DND-41 (cell line): Measurements from ENCODE around the gene HNF1B.
"Not testable (repeated sequence)": the region's sequence is repeated elsewhere in the genome, so short reads cannot be mapped to it uniquely, and the experiment has no call there.

Experiments used
- ATAC-seq: fragments of 200-7000 bp; cut with Tn5 transposase; 3 replicates; pipeline ENCODE4 v1.9.1; 2021; ENCODE audit warnings: low read depth; ENCODE audit not compliant: insufficient read depth
- DNase-seq: peaks from one replicate; pipeline ENCODE4 v3.0.0-alpha.2; 2020
- H2AFZ ChIP-seq: 2 replicates; pipeline ENCODE4 v1.6.0; 2012; ENCODE audit warnings: low read depth, low read length
- H3K27ac ChIP-seq: 2 replicates; pipeline ENCODE4 v1.5.1; 2012; ENCODE audit warnings: low read length, inconsistent platforms
- H3K27me3 ChIP-seq: fragments of 200-600 bp; sonication (generic); 2 replicates; pipeline ENCODE4 v1.6.0; 2012; ENCODE audit warnings: low read length, mild to moderate bottlenecking, inconsistent platforms; ENCODE audit not compliant: insufficient read depth, poor library complexity
- H3K36me3 ChIP-seq: 2 replicates; pipeline ENCODE4 v1.5.1; 2012; ENCODE audit warnings: low read length, inconsistent platforms; ENCODE audit not compliant: insufficient read depth
- H3K4me1 ChIP-seq: 2 replicates; pipeline ENCODE4 v1.5.1; 2012; ENCODE audit warnings: mild to moderate bottlenecking, low read length; ENCODE audit not compliant: insufficient read depth
- H3K4me2 ChIP-seq: 2 replicates; pipeline ENCODE4 v1.6.0; 2012; ENCODE audit warnings: mild to moderate bottlenecking, moderate library complexity, low read length, inconsistent platforms; ENCODE audit not compliant: insufficient read depth
- H3K4me3 ChIP-seq, 2 experiments: fragments of 200-600 bp in 1 of 2; shearing (Covaris generic) in 1 of 2; 2 replicates each; pipeline ENCODE4 v1.5.1; 2012 to 2016; ENCODE audit warnings: inconsistent platforms in 2 of 2, low read length in 2 of 2, mild to moderate bottlenecking in 2 of 2, low read depth in 1 of 2, moderate library complexity in 1 of 2
- H3K79me2 ChIP-seq: 2 replicates; pipeline ENCODE4 v1.6.0; 2012; ENCODE audit warnings: low read length, inconsistent platforms; ENCODE audit not compliant: insufficient read depth
- H3K9ac ChIP-seq: 2 replicates; pipeline ENCODE4 v1.6.0; 2012; ENCODE audit warnings: low read depth, mild to moderate bottlenecking, inconsistent platforms, low read length, moderate library complexity
- H3K9me3 ChIP-seq: 2 replicates; pipeline ENCODE4 v1.5.1; 2012; ENCODE audit warnings: low read length, moderate library complexity, mild to moderate bottlenecking, inconsistent platforms; ENCODE audit not compliant: insufficient read depth, severe bottlenecking
- H4K20me1 ChIP-seq: 2 replicates; pipeline ENCODE4 v1.6.0; 2012; ENCODE audit warnings: low read length; ENCODE audit not compliant: insufficient read depth
- EZH2 ChIP-seq: IDR thresholded peaks from 3 replicates; pipeline ENCODE4 v1.6.1; 2012; ENCODE audit warnings: borderline replicate concordance, low read depth, mild to moderate bottlenecking, moderate library complexity, low read length, inconsistent platforms; ENCODE audit not compliant: severe bottlenecking
- TF ChIP-seq, protein P1 (sequence below): IDR thresholded peaks from 2 replicates; pipeline ENCODE4 v1.5.1; 2012; ENCODE audit warnings: borderline replicate concordance, low read length, moderate library complexity, mild to moderate bottlenecking; ENCODE audit not compliant: poor library complexity, severe bottlenecking; ENCODE audit errors: extremely low read depth

Gene HNF1B

DNA sequence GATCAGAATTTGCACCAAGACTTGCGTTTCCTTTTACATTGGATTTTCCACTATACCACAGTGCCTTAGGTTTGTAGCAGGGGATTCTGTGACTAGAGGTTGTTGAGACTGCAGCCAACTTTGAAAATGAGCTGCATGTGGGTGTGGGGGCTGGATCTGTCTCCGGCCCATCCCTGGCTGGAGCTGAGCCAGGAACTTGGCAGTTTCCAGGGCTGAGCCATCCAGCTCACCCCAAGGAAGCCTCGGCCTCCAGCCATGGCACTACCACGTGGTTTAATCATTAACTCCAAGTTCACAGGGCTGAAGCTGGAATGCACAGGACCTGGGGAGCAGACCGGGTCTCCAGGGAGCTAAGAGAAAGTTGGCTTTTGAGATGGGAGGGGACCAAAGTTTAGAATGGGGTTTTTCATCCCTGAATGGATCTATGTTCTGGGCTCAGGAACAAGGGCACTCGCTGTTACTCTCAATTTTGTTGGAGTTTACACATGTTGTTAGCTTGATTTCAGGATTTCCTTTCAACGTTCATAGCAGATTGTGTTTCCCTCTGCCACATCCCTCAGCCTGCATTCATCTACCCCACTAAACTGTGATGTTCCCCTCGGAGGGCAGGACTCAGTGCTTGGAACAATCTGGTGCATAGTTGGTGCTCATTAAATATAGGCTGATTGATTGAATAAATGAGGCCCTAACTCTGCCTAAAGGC, 42.3 kb upstream of the HNF1B start:
- H3K36me3 ChIP-seq, result no peaks in the 10 kb centered on the region
- H3K79me2 ChIP-seq, result no peaks in the 10 kb centered on the region
- no peak overlapping the region for H3K4me2 ChIP-seq
- no peaks in the 10 kb centered on the region for H4K20me1 ChIP-seq
- DNase-seq (no peak), ATAC-seq (no peak)
- H3K9me3 ChIP-seq, result no peaks in the 10 kb centered on the region
- no peak overlapping the region for H3K27ac ChIP-seq
- H3K9ac ChIP-seq, result no peak overlapping the region
- no peaks in the 10 kb centered on the region for H3K27me3 ChIP-seq
- no peak overlapping the region for H3K4me3 ChIP-seq
- no peak overlapping the region for H2AFZ ChIP-seq
- TF ChIP-seq, protein P1, sequence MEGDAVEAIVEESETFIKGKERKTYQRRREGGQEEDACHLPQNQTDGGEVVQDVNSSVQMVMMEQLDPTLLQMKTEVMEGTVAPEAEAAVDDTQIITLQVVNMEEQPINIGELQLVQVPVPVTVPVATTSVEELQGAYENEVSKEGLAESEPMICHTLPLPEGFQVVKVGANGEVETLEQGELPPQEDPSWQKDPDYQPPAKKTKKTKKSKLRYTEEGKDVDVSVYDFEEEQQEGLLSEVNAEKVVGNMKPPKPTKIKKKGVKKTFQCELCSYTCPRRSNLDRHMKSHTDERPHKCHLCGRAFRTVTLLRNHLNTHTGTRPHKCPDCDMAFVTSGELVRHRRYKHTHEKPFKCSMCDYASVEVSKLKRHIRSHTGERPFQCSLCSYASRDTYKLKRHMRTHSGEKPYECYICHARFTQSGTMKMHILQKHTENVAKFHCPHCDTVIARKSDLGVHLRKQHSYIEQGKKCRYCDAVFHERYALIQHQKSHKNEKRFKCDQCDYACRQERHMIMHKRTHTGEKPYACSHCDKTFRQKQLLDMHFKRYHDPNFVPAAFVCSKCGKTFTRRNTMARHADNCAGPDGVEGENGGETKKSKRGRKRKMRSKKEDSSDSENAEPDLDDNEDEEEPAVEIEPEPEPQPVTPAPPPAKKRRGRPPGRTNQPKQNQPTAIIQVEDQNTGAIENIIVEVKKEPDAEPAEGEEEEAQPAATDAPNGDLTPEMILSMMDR, result no peak
- TF ChIP-seq EZH2, result no peak
- no peaks in the 10 kb centered on the region for H3K4me1 ChIP-seq

- Histone ChIP-seq H3K4me1 (no peaks in the 10 kb centered on the region), H3K9me3 (no peaks in the 10 kb centered on the region), H4K20me1 (no peaks in the 10 kb centered on the region), H3K79me2 (no peaks in the 10 kb centered on the region), H3K4me2 (no peak overlapping the region), H3K36me3 (no peaks in the 10 kb centered on the region), H2AFZ (no peak overlapping the region), H3K4me3 (no peak overlapping the region), H3K9ac (no peak overlapping the region), H3K27ac (no peak overlapping the region), H3K27me3 (no peaks in the 10 kb centered on the region)
- ATAC-seq (no peak), DNase-seq (no peak)
- TF ChIP-seq, protein P1, result no peak
- no peak for TF ChIP-seq EZH2
Observed at GRCh38 chr17:37786481-37786880, 41.6 kb upstream of the HNF1B start.

DNA sequence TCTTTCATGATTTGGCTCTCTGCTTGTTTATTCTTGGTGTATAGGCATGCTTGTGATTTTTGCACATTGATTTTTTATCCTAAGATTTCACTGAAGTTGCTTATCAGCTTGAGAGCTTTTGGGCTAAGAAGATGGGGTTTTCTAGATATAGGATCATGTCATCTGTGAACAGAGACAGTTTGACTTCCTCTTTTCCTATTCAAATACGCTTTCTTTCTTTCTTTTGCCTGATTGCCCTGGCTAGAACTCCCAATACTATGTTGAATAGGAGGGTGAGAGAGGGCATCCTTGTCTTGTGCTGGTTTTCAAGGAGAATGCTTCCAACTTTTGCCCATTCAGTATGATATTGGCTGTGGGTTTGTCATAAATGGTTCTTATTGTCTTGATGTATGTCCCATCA, 37.6 kb upstream of the HNF1B start:
- H3K4me3 ChIP-seq, H4K20me1 ChIP-seq, DNase-seq, ATAC-seq, H3K4me2 ChIP-seq, H3K36me3 ChIP-seq, H2AFZ ChIP-seq, H3K27ac ChIP-seq, H3K9ac ChIP-seq, H3K9me3 ChIP-seq, H3K27me3 ChIP-seq, H3K4me1 ChIP-seq, H3K79me2 ChIP-seq: not testable (repeated sequence)

GRCh38 chr17:37781451-37781850, 36.6 kb upstream of the HNF1B start:
- H3K36me3 ChIP-seq, result no peaks in the 10 kb centered on the region
- H3K4me3 ChIP-seq, result no peak overlapping the region
- H3K79me2 ChIP-seq, result no peaks in the 10 kb centered on the region
- no peak for ATAC-seq
- no peak for DNase-seq
- no peaks in the 10 kb centered on the region for H3K4me1 ChIP-seq
- H4K20me1 ChIP-seq, result no peaks in the 10 kb centered on the region
- TF ChIP-seq EZH2, result no peak
- TF ChIP-seq, protein P1, result no peak
- H3K9me3 ChIP-seq, result no peaks in the 10 kb centered on the region
- H3K9ac ChIP-seq, result no peak overlapping the region
- H3K27ac ChIP-seq, result no peak overlapping the region
- no peak overlapping the region for H3K4me2 ChIP-seq
- peaks cover 7% of the 10 kb centered on the region for H3K27me3 ChIP-seq
- no peak overlapping the region for H2AFZ ChIP-seq
